22Rv1 (cell line): Measurements from ENCODE around the gene RERE.

Experiments used
- ZFX ChIP-seq: fragments of 450-650 bp; IDR thresholded peaks from 2 replicates; pipeline ENCODE4 v1.6.1; 2017; ENCODE audit warnings: antibody characterized with exemption, borderline replicate concordance
- TF ChIP-seq, protein P1 (sequence below): fragments of 450-650 bp; IDR thresholded peaks from 2 replicates; pipeline ENCODE4 v1.5.1; 2017; ENCODE audit warnings: mild to moderate bottlenecking

GRCh38 chr1:8733484-8733883 is 84.0 kb downstream of the RERE start:
- TF ChIP-seq, protein P1, sequence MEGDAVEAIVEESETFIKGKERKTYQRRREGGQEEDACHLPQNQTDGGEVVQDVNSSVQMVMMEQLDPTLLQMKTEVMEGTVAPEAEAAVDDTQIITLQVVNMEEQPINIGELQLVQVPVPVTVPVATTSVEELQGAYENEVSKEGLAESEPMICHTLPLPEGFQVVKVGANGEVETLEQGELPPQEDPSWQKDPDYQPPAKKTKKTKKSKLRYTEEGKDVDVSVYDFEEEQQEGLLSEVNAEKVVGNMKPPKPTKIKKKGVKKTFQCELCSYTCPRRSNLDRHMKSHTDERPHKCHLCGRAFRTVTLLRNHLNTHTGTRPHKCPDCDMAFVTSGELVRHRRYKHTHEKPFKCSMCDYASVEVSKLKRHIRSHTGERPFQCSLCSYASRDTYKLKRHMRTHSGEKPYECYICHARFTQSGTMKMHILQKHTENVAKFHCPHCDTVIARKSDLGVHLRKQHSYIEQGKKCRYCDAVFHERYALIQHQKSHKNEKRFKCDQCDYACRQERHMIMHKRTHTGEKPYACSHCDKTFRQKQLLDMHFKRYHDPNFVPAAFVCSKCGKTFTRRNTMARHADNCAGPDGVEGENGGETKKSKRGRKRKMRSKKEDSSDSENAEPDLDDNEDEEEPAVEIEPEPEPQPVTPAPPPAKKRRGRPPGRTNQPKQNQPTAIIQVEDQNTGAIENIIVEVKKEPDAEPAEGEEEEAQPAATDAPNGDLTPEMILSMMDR = no peak
- TF ChIP-seq ZFX = no peak
